HG02588 (cell line): ENCODE results near the gene KCNIP1.
A peak's percentile ranks its signal among the peaks of the same experiment; 100 is the strongest.

ENCODE experiments used
- ATAC-seq: cut with Tn5 transposase; IDR thresholded peaks from one replicate; pipeline ENCODE4 v1.9.1; 2021; ENCODE audit warnings: mild to moderate bottlenecking, moderate library complexity; ENCODE audit not compliant: unreplicated experiment

The KCNIP1 gene

GRCh38 chr5:170504616-170505266, 921 bp downstream of the KCNIP1 start:
- ATAC-seq, result no peak

- peak; percentile 55 for ATAC-seq
Observed at GRCh38 chr5:170508036-170508435, 4.2 kb downstream of the KCNIP1 start.

DNA sequence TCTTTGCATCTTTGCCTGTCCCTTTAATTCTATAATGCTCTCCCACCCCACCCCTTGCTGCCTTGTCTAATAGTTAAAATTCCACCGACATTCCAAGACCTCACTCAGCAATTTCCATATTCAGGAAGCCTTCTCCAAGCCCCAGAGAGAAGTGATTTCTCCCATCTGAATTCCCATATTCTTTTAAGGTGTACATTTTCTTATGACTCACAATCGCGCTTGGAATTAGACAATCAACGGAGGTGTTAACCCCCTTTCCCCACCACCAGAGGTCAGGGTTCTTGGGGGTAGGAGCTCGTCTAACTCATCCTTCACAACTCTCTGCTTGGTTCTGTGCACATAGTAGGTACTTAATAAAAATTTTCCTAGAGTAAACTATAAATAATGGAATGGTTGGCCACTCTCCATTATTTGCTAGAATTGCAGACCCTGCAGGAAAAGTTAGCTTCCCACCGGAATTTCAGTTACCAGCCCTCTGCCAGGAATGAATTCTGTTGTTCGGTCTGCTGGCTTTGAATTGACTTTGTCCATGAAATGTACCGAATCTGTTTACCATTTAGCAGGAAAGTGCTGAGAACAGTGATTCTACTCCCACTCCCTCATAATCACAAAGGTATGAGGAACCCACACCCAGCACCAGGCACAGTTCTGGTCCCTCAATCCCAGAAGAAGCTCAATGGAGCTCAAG, 5.0 kb downstream of the KCNIP1 start:
- no peak for ATAC-seq

GRCh38 chr5:170509348-170509660, 5.5 kb downstream of the KCNIP1 start:
- ATAC-seq, result no peak

GRCh38 chr5:170510126-170510525, 6.3 kb downstream of the KCNIP1 start:
- no peak for ATAC-seq

DNA sequence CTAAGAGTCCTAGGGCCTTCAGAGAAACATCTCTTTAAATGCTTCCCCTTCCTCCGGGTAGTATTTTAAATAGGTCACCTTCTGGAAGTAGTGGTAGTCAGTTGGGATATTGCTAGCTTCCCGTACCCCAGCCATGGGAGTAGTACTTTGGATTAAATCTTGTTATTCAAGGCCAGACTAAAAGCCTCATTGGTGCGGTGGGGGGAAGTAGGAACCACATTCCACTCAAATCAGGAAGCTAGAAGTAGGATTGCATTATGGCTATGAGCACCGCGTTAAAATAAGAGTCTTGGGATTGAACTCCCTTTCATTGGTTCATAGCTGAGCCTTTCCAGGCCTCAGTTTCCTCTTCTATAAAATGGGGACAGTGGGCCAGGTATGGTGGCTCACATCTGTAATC, 6.7 kb downstream of the KCNIP1 start:
- ATAC-seq, result no peak

DNA sequence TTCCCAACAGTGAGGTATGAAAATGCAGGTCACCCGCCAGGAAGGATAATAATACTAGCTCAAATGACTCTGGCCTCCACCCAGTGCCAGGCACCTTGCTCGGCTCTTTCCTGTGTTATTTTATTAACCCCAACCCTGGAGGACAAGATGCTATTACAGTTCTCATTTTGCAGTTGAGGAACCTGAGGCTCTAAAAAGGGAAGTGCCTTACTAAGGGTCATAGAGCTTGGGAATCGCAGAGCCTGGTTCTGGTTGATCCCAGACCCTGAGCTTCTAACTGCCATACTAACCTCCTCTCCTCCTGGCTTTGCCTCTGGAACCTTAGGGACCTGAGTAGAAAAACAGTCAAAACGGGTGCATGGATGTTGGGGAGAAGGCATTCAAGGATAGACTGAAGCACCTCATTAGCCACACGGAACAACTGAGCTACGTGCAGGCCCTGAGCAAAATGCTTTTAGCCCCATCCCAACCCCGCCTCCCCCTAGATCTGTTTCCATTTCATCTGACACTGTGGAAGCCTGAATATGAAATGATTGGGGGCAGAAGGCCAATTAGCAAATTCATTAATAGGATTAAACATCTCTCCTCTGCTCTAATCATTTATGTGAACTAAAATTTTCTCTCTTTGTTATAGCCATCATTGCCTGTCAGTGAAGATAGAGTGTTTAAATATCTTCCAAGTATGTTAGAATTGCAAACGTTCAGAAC, 7.9 kb downstream of the KCNIP1 start:
- ATAC-seq, result no peak

- ATAC-seq, result no peak
Observed at GRCh38 chr5:170513856-170514525, 10.2 kb downstream of the KCNIP1 start.

DNA sequence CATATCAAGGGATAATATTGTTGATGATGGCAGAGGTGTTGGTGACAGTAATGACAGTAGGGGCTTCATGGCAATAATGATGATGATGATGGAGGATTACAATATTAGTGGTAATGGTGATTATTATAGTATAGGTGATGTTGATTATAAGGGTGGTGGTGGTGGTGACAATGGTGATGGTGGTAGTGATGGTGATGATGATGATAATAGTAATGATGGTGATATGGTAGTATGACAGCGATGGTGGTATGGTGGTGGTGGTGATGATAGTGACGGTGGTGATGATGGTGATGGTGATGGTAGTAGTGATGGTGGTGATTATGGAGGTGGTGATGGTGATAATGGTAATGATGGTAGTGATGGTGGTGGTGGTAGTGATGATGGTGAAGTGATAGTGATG, 13.6 kb downstream of the KCNIP1 start:
- no peak for ATAC-seq

- no peak for ATAC-seq
Observed at GRCh38 chr5:170518277-170518676, 14.5 kb downstream of the KCNIP1 start.

- no peak for ATAC-seq
Observed at GRCh38 chr5:170519549-170519948, 15.7 kb downstream of the KCNIP1 start.

DNA sequence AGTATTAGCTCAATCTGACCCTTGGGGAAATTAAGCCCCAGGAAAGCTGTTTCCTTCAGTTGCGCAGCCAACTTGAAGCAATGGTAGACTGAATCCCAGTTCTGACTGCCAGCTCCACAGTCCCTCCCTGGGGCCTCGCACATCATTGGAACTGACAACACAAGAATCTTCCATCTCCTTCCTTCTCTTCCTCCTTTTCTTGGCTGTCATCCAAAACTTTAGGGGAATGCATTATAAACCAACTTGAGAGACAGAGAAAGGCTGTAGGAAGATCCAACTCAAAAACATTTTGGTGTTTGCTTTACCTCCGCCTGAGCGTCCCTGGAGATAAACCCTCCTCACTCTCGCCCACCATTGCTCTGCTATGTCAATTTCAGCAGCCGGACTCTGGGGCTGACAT, 16.6 kb downstream of the KCNIP1 start:
- ATAC-seq, result no peak

DNA sequence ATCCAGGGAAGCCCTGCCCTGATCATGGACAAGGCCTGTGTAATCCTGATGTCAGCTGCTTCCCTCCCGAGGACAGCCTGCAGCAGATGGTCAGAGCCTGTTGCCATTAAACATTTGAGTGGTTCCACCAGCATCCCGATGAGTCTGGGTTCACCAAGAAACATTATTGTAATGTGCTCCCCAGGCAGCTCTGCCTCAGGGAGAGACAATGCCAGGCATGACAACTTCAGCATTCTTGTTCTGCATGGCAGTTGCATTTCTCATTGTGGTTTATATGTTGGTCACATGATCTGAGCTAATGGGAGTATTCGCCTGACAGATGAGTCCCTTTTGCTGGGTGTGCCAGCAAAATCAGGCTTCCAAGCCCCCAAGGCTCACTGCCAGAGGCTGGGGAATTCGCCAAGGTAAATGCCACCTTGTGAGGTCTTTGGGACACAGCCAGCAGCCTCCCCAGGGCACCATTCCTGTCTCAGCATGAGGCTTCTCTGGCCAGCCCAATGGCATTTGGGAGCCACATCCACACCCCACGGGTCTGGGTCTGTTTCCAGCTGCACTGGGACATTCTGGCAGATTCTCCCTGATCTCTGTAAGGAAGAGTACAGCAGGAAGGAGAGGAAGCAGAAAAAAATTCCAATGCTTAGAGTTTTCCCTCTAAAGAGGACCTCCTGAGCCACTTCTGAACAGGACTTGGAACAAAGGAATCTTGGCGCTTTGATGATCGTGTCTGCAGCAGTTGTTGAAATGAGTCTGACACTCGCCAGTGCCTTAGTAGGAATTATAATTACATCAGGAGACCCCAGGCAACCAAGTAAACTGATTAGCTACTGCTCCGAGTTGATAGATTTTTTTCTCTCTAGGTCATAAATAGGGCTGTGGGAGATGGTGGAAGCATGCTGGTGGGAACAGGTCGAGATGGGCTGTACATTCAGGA, 18.7 kb downstream of the KCNIP1 start:
- no peak for ATAC-seq

DNA sequence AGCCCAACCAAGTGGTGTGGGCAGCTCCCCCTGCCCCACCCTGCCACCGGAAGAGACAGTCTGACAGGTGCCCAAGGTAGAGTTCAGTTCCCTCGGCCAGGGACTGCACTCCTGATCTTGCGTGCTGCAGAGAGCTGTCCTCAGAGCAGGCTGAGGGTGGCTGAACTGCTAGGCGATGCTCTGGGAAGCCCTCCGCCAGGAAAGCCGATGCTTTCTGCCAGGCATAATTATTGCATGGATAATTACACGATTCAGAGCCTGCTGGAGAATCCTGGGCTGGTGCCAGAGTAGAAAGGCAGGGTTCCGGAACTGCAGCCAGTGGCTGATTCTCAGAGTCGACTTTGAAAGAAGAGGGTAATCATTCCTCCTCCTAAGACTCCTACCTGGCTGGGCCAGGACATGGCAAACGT, 19.3 kb downstream of the KCNIP1 start:
- no peak for ATAC-seq

DNA sequence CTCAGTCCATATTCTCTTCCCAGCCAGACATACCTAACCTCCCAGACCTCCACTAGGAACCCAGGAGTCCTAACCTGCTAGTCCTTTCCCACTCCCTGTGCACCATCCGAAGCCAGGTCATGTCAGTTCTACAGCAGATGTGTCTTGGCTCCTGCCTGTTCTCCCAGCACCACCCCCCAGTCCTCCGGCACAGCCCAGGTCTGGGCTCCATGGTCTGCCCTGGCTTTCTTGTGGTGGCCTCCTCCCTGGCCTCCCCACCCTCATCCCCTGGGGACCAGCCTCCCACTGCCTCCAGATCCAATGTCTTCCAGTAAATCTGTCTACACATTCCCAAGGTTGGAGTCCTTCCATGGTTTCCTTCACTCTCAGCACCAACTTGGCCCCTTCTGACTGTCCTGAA, 20.0 kb downstream of the KCNIP1 start:
- ATAC-seq, result no peak

DNA sequence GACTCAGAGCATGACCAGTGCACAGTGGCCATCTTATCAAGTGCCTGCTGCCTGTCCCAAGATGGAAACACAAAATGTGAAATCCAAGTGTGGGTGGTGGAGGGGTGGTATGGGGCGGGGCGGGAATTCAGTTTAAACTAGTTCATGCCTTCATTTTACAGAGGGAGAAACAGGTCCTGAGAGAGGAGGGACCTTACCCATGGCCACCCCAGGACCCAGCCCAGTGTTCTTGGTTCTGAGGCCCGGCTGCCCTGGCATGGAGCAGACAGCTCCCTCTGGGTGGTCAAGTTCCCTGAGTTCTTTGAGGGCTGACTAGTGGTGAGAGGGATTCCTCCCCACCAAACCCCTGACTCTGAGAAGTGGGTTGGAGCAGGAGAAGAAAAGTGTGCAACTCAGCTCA, 20.8 kb downstream of the KCNIP1 start:
- ATAC-seq, result no peak

DNA sequence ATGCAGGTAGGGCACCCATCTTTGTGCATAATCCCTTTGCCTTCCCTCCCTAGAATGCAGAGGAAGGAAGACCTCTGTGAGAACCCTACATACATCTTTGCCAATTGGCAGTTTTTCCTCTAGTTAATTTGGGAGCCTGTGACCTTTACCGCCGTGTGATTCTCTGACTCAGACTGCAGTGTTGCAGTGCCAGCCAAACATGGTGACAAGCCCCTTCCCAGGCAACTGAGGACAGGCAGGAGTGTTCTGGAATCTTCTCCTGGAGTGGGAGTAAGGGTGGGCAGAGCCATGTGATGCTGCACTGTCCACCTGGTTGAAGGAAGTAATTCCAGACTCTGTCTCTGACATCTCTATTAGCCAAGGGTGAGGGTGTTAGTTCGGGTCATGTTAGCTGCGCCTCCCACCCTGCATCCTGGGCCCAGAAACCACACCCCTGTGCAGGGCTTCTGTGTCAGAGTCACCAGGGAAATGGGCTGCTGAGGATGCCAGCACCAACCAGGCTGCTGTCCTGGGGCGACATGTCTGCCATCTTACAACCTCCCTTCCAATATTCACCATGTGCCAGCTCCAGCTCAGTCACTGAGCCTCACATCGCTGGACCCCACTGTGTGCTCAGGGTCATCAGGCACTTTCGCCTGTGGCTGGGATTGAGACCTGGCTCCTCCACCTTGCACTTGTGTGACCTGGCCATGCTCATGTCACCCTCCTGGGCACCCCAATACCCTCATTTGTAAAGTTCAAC, 21.8 kb downstream of the KCNIP1 start:
- ATAC-seq, result no peak

DNA sequence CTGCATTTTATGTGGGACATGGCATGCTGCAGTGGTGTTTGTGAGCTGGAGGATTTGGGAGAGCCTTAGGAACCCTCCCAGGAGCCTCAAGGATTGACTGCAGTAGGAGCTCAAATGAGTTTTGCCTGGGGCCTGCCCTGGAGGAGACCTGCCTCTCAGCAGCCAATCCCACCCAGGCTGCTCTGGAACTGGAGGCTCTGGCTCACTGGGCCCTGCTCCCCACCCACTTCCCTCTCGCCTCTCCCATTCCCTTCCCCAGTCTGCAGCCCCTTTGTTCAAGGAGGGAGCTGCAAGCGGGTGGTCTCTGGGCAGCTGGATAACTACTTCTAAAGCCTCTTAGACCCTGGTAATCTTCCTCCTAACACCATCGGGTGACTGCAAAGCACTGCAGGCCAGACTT, 24.2 kb downstream of the KCNIP1 start:
- ATAC-seq, result no peak

- ATAC-seq, result no peak
Observed at GRCh38 chr5:170528976-170529375, 25.2 kb downstream of the KCNIP1 start.

- no peak for ATAC-seq
Observed at GRCh38 chr5:170532935-170533334, 29.1 kb downstream of the KCNIP1 start.
